ENCODE data around the gene RPS19. TPM values are rescaled to one million over a fixed set of nuclear protein-coding genes. Genes with fewer than 3 reads are reported as not detected.

RPS19 gene
- total RNA-seq, 1 experiment from 2014 or later = 3,297 TPM

DNA sequence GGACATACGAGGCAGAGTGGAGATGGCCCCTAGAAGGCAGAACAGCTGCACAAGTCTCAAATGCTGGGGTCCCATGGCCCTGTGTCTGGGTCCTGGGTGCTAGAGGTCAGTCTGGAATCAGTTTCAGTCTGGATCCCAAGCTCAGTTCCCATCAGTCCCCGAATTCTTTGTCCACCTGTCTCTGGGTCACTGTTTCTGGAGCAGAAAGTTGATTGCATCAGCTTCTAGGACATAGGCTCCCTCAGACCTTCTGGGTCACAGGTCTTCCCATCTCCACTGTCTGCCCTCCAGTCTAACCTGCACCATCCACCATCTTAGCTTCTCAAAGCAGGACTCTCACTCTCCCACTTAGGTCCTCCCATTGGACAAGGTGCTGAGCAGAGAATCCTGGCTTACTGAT is 20.8 kb upstream of the RPS19 start:
- no peak overlapping the region for H3K4me3 ChIP-seq (ENCODE audit: low read depth, low read length)
- Mint-ChIP-seq H3K27ac (ENCODE audit: unreplicated experiment) (no peak overlapping the region), H3K4me3 (ENCODE audit: unreplicated experiment) (no peak overlapping the region), H3K9me3 (ENCODE audit: unreplicated experiment) (peaks cover 9% of the 10 kb centered on the region), H3K36me3 (ENCODE audit: insufficient read depth, unreplicated experiment) (no peaks in the 10 kb centered on the region), H3K27me3 (ENCODE audit: insufficient read depth, unreplicated experiment) (peaks cover 28% of the 10 kb centered on the region), H3K4me1 (ENCODE audit: low read depth, unreplicated experiment) (no peaks in the 10 kb centered on the region)
- TF ChIP-seq, protein P1, sequence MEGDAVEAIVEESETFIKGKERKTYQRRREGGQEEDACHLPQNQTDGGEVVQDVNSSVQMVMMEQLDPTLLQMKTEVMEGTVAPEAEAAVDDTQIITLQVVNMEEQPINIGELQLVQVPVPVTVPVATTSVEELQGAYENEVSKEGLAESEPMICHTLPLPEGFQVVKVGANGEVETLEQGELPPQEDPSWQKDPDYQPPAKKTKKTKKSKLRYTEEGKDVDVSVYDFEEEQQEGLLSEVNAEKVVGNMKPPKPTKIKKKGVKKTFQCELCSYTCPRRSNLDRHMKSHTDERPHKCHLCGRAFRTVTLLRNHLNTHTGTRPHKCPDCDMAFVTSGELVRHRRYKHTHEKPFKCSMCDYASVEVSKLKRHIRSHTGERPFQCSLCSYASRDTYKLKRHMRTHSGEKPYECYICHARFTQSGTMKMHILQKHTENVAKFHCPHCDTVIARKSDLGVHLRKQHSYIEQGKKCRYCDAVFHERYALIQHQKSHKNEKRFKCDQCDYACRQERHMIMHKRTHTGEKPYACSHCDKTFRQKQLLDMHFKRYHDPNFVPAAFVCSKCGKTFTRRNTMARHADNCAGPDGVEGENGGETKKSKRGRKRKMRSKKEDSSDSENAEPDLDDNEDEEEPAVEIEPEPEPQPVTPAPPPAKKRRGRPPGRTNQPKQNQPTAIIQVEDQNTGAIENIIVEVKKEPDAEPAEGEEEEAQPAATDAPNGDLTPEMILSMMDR (IDR thresholded peaks at IDR 0.05; ENCODE audit: insufficient read depth in 1 of 2, low read depth in 1 of 2, low read length in 1 of 2, severe bottlenecking in 1 of 2, unreplicated experiment in 1 of 2) = no peak
- CTCF ChIA-PET = interaction anchor here (0.6 kb wide), 1 partner anchor 191 kb away, joined by 3 read pairs; no protein-coding TSS in a partner anchor
- no TSS peak for BruUV-seq (replicated peaks)
- H3K4me1 ChIP-seq = no peaks in the 10 kb centered on the region
- H3K27me3 ChIP-seq (replicated peaks; ENCODE audit: control insufficient read depth, insufficient read depth, low read length) = peaks cover 2% of the 10 kb centered on the region; the same call in 1 of the 2 replicates
- H3K36me3 ChIP-seq (ENCODE audit: control insufficient read depth, insufficient read depth, low read length) = no peaks in the 10 kb centered on the region
- H3K9me3 ChIP-seq = no peaks in the 10 kb centered on the region
- intact Hi-C loops (cut with micrococcal nuclease; ENCODE audit: unreplicated experiment) = no loop called here
- DNase-seq = no peak
- POLR2A ChIA-PET = no interaction called here

DNA sequence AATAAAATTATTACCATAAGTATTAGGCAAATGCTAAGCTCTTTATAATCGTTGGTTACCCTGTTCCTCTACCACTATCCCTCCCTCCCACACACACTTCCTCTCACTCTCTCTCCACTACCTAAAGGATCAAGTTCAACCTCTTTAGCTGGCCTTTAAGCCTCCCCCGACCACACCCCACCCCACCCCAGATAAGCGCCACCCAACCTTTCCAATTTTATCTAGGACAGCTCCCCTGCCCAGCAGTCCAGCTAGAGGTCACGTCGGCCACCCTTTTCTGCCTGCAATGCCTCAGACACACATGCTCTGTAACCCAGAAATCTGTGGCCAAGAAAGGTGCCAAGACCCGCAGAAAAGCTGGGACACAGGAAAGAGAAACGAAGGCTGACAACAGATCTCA is 16.7 kb upstream of the RPS19 start:
- Histone ChIP-seq H3K4me1 (no peaks in the 10 kb centered on the region), H3K27me3 (replicated peaks; ENCODE audit: control insufficient read depth, insufficient read depth, low read length) (no peaks in the 10 kb centered on the region), H3K4me3 (ENCODE audit: low read depth, low read length) (no peak overlapping the region), H3K9me3 (no peaks in the 10 kb centered on the region), H3K36me3 (ENCODE audit: control insufficient read depth, insufficient read depth, low read length) (no peaks in the 10 kb centered on the region)
- CTCF ChIA-PET = interaction anchor here (0.9 kb wide), 1 partner anchor 22 kb away, joined by 3 read pairs; no protein-coding TSS in a partner anchor
- Mint-ChIP-seq H3K27me3 (ENCODE audit: insufficient read depth, unreplicated experiment) (peaks cover 25% of the 10 kb centered on the region), H3K9me3 (ENCODE audit: unreplicated experiment) (peaks cover 13% of the 10 kb centered on the region), H3K4me3 (ENCODE audit: unreplicated experiment) (no peak overlapping the region), H3K27ac (ENCODE audit: unreplicated experiment) (no peak overlapping the region), H3K4me1 (ENCODE audit: low read depth, unreplicated experiment) (no peaks in the 10 kb centered on the region), H3K36me3 (ENCODE audit: insufficient read depth, unreplicated experiment) (no peaks in the 10 kb centered on the region)
- BruUV-seq (replicated peaks) = no TSS peak
- no peak for DNase-seq
- intact Hi-C loops (cut with micrococcal nuclease; ENCODE audit: unreplicated experiment) = no loop called here
- TF ChIP-seq, protein P1 (IDR thresholded peaks at IDR 0.05; ENCODE audit: insufficient read depth in 1 of 2, low read depth in 1 of 2, low read length in 1 of 2, severe bottlenecking in 1 of 2, unreplicated experiment in 1 of 2) = no peak
- POLR2A ChIA-PET = no interaction called here

DNA sequence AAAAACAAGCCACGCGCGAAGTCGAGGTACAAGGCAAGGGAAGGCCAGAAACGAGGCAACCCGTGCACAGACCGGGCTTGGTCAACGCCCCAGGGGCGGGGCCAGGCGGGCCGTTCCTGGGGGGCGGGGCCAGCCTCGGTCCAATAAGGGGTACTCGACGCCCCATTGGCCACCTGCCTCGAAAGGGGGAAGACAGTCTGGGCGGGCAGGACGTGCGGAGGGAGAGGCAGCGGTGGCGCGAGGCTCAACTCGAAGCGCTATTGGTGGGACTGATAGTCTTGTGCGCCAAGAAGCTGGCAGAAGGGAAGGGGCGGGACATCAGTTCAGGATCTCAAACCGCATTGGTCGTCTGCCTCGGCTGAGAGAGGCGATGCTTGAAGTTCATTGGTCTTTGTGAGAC is 15.5 kb upstream of the RPS19 start, which contains the start of gene LYPD4:
Gene LYPD4 (minus strand): TSS at position 83 of the 400 bp plus-strand sequence. CDS start 5,398 bp downstream, outside the sequence.
- Histone ChIP-seq H3K36me3 (ENCODE audit: control insufficient read depth, insufficient read depth, low read length) (no peaks in the 10 kb centered on the region), H3K9me3 (no peaks in the 10 kb centered on the region), H3K27me3 (replicated peaks; ENCODE audit: control insufficient read depth, insufficient read depth, low read length) (no peaks in the 10 kb centered on the region), H3K4me3 (ENCODE audit: low read depth, low read length) (no peak within 1 kb of the TSS), H3K4me1 (no peaks in the 10 kb centered on the region)
- Mint-ChIP-seq H3K4me3 (ENCODE audit: unreplicated experiment) (no peak within 1 kb of the TSS), H3K36me3 (ENCODE audit: insufficient read depth, unreplicated experiment) (no peaks in the 10 kb centered on the region), H3K27ac (ENCODE audit: unreplicated experiment) (no peak within 1 kb of the TSS), H3K9me3 (ENCODE audit: unreplicated experiment) (peaks cover 13% of the 10 kb centered on the region), H3K27me3 (ENCODE audit: insufficient read depth, unreplicated experiment) (peaks cover 22% of the 10 kb centered on the region), H3K4me1 (ENCODE audit: low read depth, unreplicated experiment) (no peaks in the 10 kb centered on the region)
- no TSS peak for BruUV-seq (replicated peaks)
- no peak for DNase-seq
- TF ChIP-seq, protein P1 (IDR thresholded peaks at IDR 0.05; ENCODE audit: insufficient read depth in 1 of 2, low read depth in 1 of 2, low read length in 1 of 2, severe bottlenecking in 1 of 2, unreplicated experiment in 1 of 2) = no peak
- ChIA-PET POLR2A (no interaction called here), CTCF (no interaction called here)
- intact Hi-C loops (cut with micrococcal nuclease; ENCODE audit: unreplicated experiment) = no loop called here

Measured in Caco-2 (cell line).